Chondrocyte (in vitro differentiated cells): ENCODE results near the gene S100A12. TPM values are rescaled to one million over a fixed set of nuclear protein-coding genes. Genes with fewer than 3 reads are reported as not detected.
"Not testable (repeated sequence)": the region's sequence is repeated elsewhere in the genome, so short reads cannot be mapped to it uniquely, and the experiment has no call there.

Source experiments
- DNase-seq: peaks from one replicate; pipeline ENCODE4 v3.0.0; 2021; ENCODE audit warnings: mixed read lengths, low spot score
- H3K27ac Mint-ChIP-seq: one replicate; pipeline ENCODE4 v1.8.0; 2021; ENCODE audit warnings: mild to moderate bottlenecking, moderate library complexity, mixed read lengths; ENCODE audit not compliant: unreplicated experiment
- H3K27me3 Mint-ChIP-seq: 2 replicates; pipeline ENCODE4 v1.8.0; 2021; ENCODE audit warnings: low read depth, mixed read lengths
- H3K36me3 Mint-ChIP-seq: 2 replicates; pipeline ENCODE4 v1.8.0; 2021; ENCODE audit warnings: low read depth, mixed read lengths
- H3K4me1 Mint-ChIP-seq: 2 replicates; pipeline ENCODE4 v1.8.0; 2021; ENCODE audit warnings: low read depth, mild to moderate bottlenecking, mixed read lengths
- H3K4me3 Mint-ChIP-seq: one replicate; pipeline ENCODE4 v1.8.0; 2021; ENCODE audit warnings: mild to moderate bottlenecking, moderate library complexity, mixed read lengths; ENCODE audit not compliant: unreplicated experiment
- H3K9me3 Mint-ChIP-seq: 2 replicates; pipeline ENCODE4 v1.8.0; 2021; ENCODE audit warnings: low read depth, mixed read lengths
- total RNA-seq: library from RNA; stranded (reverse); gene quantifications from 3 replicates; pipeline ENCODE4 v1.2.1, GENCODE V29; 2021
- TF ChIP-seq, protein P1 (sequence below): fragments of 200-600 bp; sonication (generic); IDR thresholded peaks from 2 replicates; pipeline ENCODE4 v1.5.0; 2021; ENCODE audit warnings: antibody characterized with exemption, mild to moderate bottlenecking, moderate library complexity

The S100A12 gene
- total RNA-seq, 1 donor from 2014 or later = not detected

DNA sequence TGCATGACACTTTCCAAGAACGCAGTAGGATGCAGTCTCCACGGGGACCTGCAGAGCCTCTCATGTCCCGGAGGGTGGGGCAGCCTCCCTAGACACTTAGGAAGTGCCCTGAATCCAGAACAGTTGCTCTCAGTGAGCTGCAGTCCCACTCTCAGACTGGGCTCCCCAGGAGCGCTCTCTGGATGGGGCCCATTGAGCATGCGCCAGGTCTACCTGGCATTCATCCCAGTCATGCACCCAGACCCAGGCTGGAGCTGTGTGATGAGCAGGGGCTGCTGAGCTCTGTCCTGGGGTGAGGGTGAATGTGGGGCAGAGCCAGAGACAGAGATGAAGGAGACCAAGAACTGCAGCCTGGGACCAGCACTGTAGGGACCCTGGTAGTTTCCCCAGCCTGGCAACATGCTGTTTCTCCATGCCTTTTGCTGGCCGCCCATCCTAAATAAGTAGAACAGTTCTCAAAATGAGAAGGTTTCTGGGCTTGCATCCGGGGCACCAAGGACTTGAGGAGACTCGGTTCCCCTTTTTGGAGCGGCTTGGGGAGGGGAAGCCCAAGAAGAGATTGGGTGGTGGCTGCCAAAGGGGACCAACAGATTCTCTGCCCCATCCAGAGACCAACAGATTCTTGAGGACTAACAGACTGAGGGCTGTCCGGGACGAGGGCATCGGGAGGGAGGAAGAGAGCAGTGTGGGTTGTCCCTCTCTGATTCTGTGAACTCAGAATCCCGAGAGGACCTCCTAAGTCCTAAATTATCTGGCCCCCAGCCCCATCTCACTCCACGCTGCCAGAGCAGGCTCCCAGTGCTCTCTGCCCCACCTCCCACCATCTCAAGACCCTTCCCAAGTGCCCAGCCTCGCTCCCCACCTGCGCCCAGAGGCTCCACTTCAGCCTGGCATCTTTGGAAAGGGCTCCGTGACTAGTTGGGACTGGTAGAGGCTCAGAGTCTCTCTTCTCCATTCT is 25.8 kb downstream of the S100A12 start:
- no peak for DNase-seq
- TF ChIP-seq, protein P1, sequence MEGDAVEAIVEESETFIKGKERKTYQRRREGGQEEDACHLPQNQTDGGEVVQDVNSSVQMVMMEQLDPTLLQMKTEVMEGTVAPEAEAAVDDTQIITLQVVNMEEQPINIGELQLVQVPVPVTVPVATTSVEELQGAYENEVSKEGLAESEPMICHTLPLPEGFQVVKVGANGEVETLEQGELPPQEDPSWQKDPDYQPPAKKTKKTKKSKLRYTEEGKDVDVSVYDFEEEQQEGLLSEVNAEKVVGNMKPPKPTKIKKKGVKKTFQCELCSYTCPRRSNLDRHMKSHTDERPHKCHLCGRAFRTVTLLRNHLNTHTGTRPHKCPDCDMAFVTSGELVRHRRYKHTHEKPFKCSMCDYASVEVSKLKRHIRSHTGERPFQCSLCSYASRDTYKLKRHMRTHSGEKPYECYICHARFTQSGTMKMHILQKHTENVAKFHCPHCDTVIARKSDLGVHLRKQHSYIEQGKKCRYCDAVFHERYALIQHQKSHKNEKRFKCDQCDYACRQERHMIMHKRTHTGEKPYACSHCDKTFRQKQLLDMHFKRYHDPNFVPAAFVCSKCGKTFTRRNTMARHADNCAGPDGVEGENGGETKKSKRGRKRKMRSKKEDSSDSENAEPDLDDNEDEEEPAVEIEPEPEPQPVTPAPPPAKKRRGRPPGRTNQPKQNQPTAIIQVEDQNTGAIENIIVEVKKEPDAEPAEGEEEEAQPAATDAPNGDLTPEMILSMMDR = no peak
- H3K4me1 Mint-ChIP-seq = no peaks in the 10 kb centered on the region
- no peak overlapping the region for H3K27ac Mint-ChIP-seq
- no peak overlapping the region for H3K4me3 Mint-ChIP-seq
- H3K27me3 Mint-ChIP-seq = peaks cover 44% of the 10 kb centered on the region
- H3K36me3 Mint-ChIP-seq = no peaks in the 10 kb centered on the region
- no peaks in the 10 kb centered on the region for H3K9me3 Mint-ChIP-seq

DNA sequence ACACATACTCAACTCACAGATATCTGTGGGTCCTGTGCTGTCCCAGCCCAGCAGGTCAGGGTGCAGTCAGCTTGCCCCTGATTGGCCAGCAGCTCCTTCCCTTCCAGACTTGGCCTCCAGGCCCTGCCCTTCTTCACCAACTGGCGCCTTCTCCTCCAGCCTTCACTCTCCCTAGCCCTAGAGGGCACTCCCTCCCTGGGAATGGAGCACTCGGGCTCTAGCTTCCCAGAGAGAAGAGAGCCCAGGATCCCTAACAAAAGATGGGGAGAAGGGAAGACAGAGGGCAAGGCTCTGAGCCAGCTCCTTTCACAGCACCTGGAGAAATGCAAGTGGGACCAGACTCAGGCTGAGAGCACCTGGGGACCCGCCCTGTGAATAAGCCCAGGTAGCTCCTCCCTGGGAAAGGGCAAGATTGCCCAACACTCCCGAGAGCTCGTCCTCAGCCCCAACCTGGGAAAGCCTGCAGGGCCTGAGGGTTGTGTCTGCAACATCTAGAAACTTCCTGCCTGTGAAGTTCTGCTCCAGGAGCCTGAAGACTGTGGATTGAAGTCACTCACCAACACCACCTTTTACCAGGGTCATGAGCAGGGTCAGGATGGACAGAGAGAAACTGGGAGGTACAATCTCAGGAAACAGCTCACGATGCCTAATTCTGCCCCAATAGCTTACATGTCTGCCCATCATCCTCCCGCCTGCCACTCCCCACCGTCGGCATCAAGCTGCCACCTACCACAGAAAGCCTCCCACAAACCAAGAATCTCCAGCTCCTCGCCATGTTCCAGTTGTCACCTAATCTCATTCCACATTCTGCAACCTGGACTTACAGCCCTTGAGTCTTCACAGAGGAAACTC is 26.7 kb downstream of the S100A12 start, which contains the start of gene PGLYRP4:
TSS of gene PGLYRP4 (minus strand) at position 331 of the 852 bp plus-strand sequence. CDS start 909 bp downstream, outside the sequence.
- no peaks in the 10 kb centered on the region for H3K9me3 Mint-ChIP-seq
- no peaks in the 10 kb centered on the region for H3K36me3 Mint-ChIP-seq
- H3K4me3 Mint-ChIP-seq = no peak within 1 kb of the TSS
- no peaks in the 10 kb centered on the region for H3K4me1 Mint-ChIP-seq
- H3K27ac Mint-ChIP-seq = no peak within 1 kb of the TSS
- TF ChIP-seq, protein P1 = no peak
- H3K27me3 Mint-ChIP-seq = peaks cover 52% of the 10 kb centered on the region
- DNase-seq = no peak

DNA sequence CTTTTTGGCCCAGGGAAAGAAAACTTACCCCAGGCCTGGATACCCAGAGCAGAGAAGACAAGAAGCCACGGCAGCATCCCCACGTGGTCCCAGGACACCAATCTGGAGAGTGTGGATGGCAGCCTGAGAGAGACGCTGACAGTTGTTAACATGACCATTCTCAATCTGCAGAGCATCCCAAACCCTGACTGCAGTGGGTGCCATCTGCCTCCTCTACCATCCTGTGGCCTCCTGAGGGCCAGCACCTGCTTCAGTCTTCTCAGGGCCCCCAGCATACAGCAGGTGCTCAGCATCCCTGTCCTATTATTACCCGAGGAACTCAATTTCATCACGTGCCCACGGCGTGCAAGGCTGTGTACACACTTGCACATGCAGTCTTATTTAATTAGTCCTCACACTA is 27.6 kb downstream of the S100A12 start:
- H3K36me3 Mint-ChIP-seq = no peaks in the 10 kb centered on the region
- no peak overlapping the region for H3K4me3 Mint-ChIP-seq
- DNase-seq = no peak
- no peak overlapping the region for H3K27ac Mint-ChIP-seq
- TF ChIP-seq, protein P1 = no peak
- H3K9me3 Mint-ChIP-seq = no peaks in the 10 kb centered on the region
- H3K27me3 Mint-ChIP-seq = peaks cover 59% of the 10 kb centered on the region
- H3K4me1 Mint-ChIP-seq = no peaks in the 10 kb centered on the region

DNA sequence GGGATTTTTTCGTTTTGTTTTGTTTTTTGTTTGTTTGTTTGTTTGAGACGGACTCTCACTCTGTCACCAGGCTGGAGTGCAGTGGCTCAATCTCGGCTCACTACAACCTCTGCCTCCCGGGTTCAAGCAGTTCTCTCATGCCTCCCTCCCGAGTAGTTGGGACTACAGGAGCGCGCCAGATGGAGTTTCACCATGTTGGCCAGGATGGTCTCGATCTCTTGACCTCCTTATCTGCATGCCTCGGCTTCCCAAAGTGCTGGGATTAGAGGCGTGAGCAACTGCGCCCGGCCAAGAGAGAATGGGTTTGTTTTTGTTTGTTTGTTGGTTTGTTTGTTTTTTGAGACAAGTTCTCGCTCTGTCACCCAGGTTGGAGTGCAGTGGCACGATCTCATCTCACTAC is 28.4 kb downstream of the S100A12 start:
- H3K4me3 Mint-ChIP-seq, H3K9me3 Mint-ChIP-seq, H3K4me1 Mint-ChIP-seq, H3K36me3 Mint-ChIP-seq, DNase-seq, H3K27ac Mint-ChIP-seq: not testable (repeated sequence)
- peaks cover 68% of the 10 kb centered on the region for H3K27me3 Mint-ChIP-seq

DNA sequence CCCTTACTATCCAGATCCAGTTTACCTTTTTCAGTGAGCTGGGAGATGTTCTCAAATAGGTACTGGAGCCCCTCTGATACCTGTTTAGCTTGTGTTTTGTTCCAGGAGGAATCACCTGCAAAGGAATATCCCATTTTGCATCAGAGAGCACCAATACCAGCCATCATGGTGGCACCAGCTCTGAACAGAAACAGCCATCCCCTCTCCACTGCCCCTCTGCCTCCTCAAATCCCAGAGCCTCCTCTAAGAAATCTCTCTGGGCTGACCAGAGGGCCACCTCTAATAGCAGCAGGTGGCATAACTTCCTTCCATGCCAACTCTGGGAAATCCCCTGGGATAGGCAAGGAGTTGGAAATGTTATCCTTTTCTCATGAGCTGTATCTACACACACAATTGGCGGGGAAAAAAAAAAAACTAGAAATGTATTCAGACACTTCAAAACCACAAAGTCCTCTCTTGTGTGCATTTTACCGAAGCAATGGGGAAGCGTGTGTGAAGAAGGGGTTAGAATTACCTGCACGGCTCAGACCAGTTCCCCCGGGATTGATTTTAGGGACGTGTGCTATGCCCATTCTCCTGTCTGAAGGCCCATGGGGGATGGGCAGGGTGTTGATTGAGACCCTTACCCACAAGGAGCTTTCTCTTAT is 29.2 kb downstream of the S100A12 start:
- DNase-seq = no peak
- H3K27me3 Mint-ChIP-seq = peaks cover 68% of the 10 kb centered on the region
- TF ChIP-seq, protein P1 = no peak
- H3K9me3 Mint-ChIP-seq = no peaks in the 10 kb centered on the region
- H3K4me3 Mint-ChIP-seq = no peak overlapping the region
- no peaks in the 10 kb centered on the region for H3K36me3 Mint-ChIP-seq
- H3K4me1 Mint-ChIP-seq = no peaks in the 10 kb centered on the region
- no peak overlapping the region for H3K27ac Mint-ChIP-seq
